ENCODE measurements around the gene ZFYVE9.

ZFYVE9 gene

DNA sequence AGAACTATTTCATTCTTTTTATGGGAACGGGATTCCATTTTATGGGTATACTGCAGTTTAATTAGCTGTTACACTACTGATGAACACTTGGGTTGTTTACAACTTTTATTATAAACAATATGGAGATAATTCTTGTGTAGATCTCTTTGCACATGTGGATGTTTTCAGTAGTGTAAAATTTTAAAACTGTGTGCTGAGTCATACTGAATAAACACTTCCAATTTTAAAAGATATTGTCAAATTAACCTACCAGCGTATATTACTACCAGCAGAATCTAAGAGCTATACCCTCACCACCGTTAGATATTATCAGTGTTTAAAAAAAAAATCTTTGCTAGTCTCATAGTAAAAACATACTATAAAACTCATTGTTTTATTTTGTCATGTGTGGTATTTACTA is 118.0 kb downstream of the ZFYVE9 start:
- ATAC-seq (ENCODE audit: insufficient read depth, low read depth) (no peak), DNase-seq (no peak)
- no peak overlapping the region for H3K4me2 ChIP-seq (ENCODE audit: insufficient read depth, low read length)
- no peak overlapping the region for H3K4me3 ChIP-seq (ENCODE audit: low read depth in 1 of 2, low read length in 2 of 2)
- H3K27ac ChIP-seq (ENCODE audit: low read length) = no peak overlapping the region
- H3K9me3 ChIP-seq (ENCODE audit: insufficient read depth, low read length, severe bottlenecking) = no peaks in the 10 kb centered on the region
- H3K4me1 ChIP-seq (ENCODE audit: insufficient read depth, low read length) = no peaks in the 10 kb centered on the region
- no peaks in the 10 kb centered on the region for H4K20me1 ChIP-seq (ENCODE audit: insufficient read depth, low read length)
- no peak overlapping the region for H3K9ac ChIP-seq (ENCODE audit: low read depth, low read length)
- peaks cover 18% of the 10 kb centered on the region for H3K79me2 ChIP-seq (ENCODE audit: insufficient read depth, low read length)
- no peak for TF ChIP-seq EZH2 (IDR thresholded peaks at IDR 0.05; ENCODE audit: borderline replicate concordance, low read depth, low read length, severe bottlenecking)
- TF ChIP-seq, protein P1, sequence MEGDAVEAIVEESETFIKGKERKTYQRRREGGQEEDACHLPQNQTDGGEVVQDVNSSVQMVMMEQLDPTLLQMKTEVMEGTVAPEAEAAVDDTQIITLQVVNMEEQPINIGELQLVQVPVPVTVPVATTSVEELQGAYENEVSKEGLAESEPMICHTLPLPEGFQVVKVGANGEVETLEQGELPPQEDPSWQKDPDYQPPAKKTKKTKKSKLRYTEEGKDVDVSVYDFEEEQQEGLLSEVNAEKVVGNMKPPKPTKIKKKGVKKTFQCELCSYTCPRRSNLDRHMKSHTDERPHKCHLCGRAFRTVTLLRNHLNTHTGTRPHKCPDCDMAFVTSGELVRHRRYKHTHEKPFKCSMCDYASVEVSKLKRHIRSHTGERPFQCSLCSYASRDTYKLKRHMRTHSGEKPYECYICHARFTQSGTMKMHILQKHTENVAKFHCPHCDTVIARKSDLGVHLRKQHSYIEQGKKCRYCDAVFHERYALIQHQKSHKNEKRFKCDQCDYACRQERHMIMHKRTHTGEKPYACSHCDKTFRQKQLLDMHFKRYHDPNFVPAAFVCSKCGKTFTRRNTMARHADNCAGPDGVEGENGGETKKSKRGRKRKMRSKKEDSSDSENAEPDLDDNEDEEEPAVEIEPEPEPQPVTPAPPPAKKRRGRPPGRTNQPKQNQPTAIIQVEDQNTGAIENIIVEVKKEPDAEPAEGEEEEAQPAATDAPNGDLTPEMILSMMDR (IDR thresholded peaks at IDR 0.05; ENCODE audit: borderline replicate concordance, extremely low read depth, low read length, poor library complexity, severe bottlenecking) = no peak
- H3K27me3 ChIP-seq (ENCODE audit: insufficient read depth, low read length, poor library complexity) = no peaks in the 10 kb centered on the region
- peaks cover 8% of the 10 kb centered on the region; the same call in 1 of the 2 replicates for H3K36me3 ChIP-seq (ENCODE audit: insufficient read depth, low read length)
- H2AFZ ChIP-seq (ENCODE audit: low read depth, low read length) = no peak overlapping the region

DNA sequence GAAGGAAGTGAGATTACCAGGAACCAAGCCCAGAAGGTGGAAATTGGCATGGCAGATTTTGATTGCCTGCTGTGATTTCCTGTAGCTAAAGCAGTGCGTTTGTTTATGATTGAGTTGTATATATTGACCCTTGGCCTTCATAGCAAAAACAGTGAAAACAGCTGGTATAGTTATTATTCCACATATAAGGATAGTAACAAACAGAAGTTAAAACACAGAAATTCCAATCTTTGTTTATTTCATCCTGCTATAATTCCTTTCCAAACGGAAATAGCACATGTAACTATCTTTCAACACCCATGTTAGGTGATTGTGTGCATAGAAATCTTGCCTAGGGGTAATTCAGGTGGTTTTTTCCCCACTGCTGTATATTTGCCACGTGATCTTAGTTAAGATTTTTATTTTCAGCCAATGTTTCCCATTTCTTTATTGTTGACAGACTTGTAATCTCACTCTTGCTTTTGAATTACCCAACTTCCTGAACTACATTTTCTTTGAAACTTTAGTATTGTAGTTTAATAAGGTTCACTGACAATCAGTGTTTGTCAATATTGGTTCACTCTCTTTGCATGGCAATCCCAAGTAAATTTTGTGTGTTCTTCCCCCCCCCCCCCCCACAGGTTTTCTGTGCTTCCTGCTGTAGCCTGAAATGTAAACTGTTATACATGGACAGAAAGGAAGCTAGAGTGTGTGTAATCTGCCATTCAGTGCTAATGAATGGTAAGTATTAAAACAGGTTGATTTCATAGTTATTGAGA is 121.4 kb downstream of the ZFYVE9 start:
- DNase-seq (no peak), ATAC-seq (ENCODE audit: insufficient read depth, low read depth) (no peak)
- no peak overlapping the region for H3K4me3 ChIP-seq (ENCODE audit: low read depth in 1 of 2, low read length in 2 of 2)
- H3K9me3 ChIP-seq (ENCODE audit: insufficient read depth, low read length, severe bottlenecking) = no peaks in the 10 kb centered on the region
- peaks cover 9% of the 10 kb centered on the region for H3K79me2 ChIP-seq (ENCODE audit: insufficient read depth, low read length)
- no peak overlapping the region for H2AFZ ChIP-seq (ENCODE audit: low read depth, low read length)
- peaks cover 22% of the 10 kb centered on the region for H3K36me3 ChIP-seq (ENCODE audit: insufficient read depth, low read length)
- no peak overlapping the region for H3K4me2 ChIP-seq (ENCODE audit: insufficient read depth, low read length)
- TF ChIP-seq, protein P1 (IDR thresholded peaks at IDR 0.05; ENCODE audit: borderline replicate concordance, extremely low read depth, low read length, poor library complexity, severe bottlenecking) = no peak
- no peak for TF ChIP-seq EZH2 (IDR thresholded peaks at IDR 0.05; ENCODE audit: borderline replicate concordance, low read depth, low read length, severe bottlenecking)
- no peaks in the 10 kb centered on the region for H3K4me1 ChIP-seq (ENCODE audit: insufficient read depth, low read length)
- no peaks in the 10 kb centered on the region for H3K27me3 ChIP-seq (ENCODE audit: insufficient read depth, low read length, poor library complexity)
- H4K20me1 ChIP-seq (ENCODE audit: insufficient read depth, low read length) = no peaks in the 10 kb centered on the region
- H3K9ac ChIP-seq (ENCODE audit: low read depth, low read length) = no peak overlapping the region
- no peak overlapping the region for H3K27ac ChIP-seq (ENCODE audit: low read length)

DNA sequence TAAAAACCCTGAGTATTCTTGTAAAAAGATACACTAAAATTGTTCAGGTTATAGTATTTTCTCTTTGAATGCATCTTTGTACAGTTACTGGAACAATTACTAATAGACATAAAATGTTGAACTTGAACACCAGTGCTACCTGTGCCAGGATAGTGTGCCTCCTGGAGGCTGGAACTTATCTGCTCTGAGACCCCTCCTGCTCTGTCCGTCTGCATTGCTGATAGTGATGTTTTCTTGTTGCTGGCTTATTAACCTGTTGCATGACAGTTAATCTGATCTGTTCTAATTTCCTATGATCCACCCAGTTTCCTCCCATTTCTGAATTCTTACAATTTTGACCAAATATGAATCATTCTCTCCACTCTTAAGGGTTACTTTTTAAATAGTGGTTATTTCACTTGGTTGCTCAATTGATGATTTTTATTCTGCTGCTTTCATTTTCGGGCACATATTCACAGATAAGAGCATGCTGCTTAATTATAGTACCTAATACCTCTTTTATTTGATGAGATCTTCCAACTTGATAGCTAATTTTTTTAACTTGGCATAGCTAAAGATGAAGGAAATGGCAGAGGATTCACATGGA is 122.7 kb downstream of the ZFYVE9 start:
- Histone ChIP-seq H4K20me1 (ENCODE audit: insufficient read depth, low read length) (no peaks in the 10 kb centered on the region), H3K4me3 (ENCODE audit: low read depth in 1 of 2, low read length in 2 of 2) (no peak overlapping the region), H3K27ac (ENCODE audit: low read length) (no peak overlapping the region), H3K9me3 (ENCODE audit: insufficient read depth, low read length, severe bottlenecking) (no peaks in the 10 kb centered on the region), H3K4me2 (ENCODE audit: insufficient read depth, low read length) (no peak overlapping the region), H3K36me3 (ENCODE audit: insufficient read depth, low read length) (peaks cover 30% of the 10 kb centered on the region), H3K79me2 (ENCODE audit: insufficient read depth, low read length) (0 out of 2 replicates have a peak, but pooled peaks cover 3% of the 10 kb centered on the region), H2AFZ (ENCODE audit: low read depth, low read length) (no peak overlapping the region), H3K4me1 (ENCODE audit: insufficient read depth, low read length) (no peaks in the 10 kb centered on the region), H3K9ac (ENCODE audit: low read depth, low read length) (no peak overlapping the region), H3K27me3 (ENCODE audit: insufficient read depth, low read length, poor library complexity) (no peaks in the 10 kb centered on the region)
- no peak for DNase-seq
- TF ChIP-seq, protein P1 (IDR thresholded peaks at IDR 0.05; ENCODE audit: borderline replicate concordance, extremely low read depth, low read length, poor library complexity, severe bottlenecking) = no peak
- no peak for TF ChIP-seq EZH2 (IDR thresholded peaks at IDR 0.05; ENCODE audit: borderline replicate concordance, low read depth, low read length, severe bottlenecking)
- ATAC-seq (ENCODE audit: insufficient read depth, low read depth) = no peak

All from DND-41 (cell line).